CD4-positive, alpha-beta T cell treated with Interleukin-4 for 1 hour (primary cell): ENCODE data around the gene UGT2B10.
"Not testable (repeated sequence)": the region's sequence is repeated elsewhere in the genome, so short reads cannot be mapped to it uniquely, and the experiment has no call there.

Source experiments
- DNase-seq, 2 donors: peaks; one replicate each; pipeline ENCODE4 v3.0.0-alpha.2; 2020 to 2022

UGT2B10 gene

GRCh38 chr4:68815617-68816409 lies at the start of gene UGT2B10:
Gene UGT2B10, plus strand, starts transcription at chr4:68815994. Its CDS starts 26 bp downstream, at chr4:68816020.
- not testable (repeated sequence) for DNase-seq

GRCh38 chr4:68771836-68772235 lies 44.0 kb upstream of the UGT2B10 start:
- not testable (repeated sequence) for DNase-seq

GRCh38 chr4:68773699-68774098 lies 42.1 kb upstream of the UGT2B10 start:
- DNase-seq = no peak

GRCh38 chr4:68780232-68780631 lies 35.6 kb upstream of the UGT2B10 start:
- no peak for DNase-seq

- DNase-seq = no peak
Measured at GRCh38 chr4:68797048-68797447, 18.7 kb upstream of the UGT2B10 start.

GRCh38 chr4:68797618-68798017 lies 18.2 kb upstream of the UGT2B10 start:
- DNase-seq = no peak

GRCh38 chr4:68803013-68803412 lies 12.8 kb upstream of the UGT2B10 start:
- no peak for DNase-seq

GRCh38 chr4:68808060-68808459 lies 7.7 kb upstream of the UGT2B10 start:
- DNase-seq = no peak

GRCh38 chr4:68810919-68811318 lies 4.9 kb upstream of the UGT2B10 start:
- no peak for DNase-seq

GRCh38 chr4:68816410-68817265 lies 844 bp downstream of the UGT2B10 start:
- not testable (repeated sequence) for DNase-seq

- no peak for DNase-seq
Measured at GRCh38 chr4:68817386-68817785, 1.6 kb downstream of the UGT2B10 start.

GRCh38 chr4:68818030-68818462 lies 2.3 kb downstream of the UGT2B10 start:
- DNase-seq = not testable (repeated sequence)

- DNase-seq = no peak
Measured at GRCh38 chr4:68831642-68832041, 15.8 kb downstream of the UGT2B10 start.

GRCh38 chr4:68850293-68850692 lies 34.5 kb downstream of the UGT2B10 start:
- no peak for DNase-seq

- DNase-seq = no peak
Measured at GRCh38 chr4:68855771-68856170, 40.0 kb downstream of the UGT2B10 start.

- DNase-seq = no peak
Measured at GRCh38 chr4:68858039-68858438, 42.2 kb downstream of the UGT2B10 start.

GRCh38 chr4:68859655-68860054 lies 43.9 kb downstream of the UGT2B10 start:
- no peak for DNase-seq

GRCh38 chr4:68861057-68861456 lies 45.3 kb downstream of the UGT2B10 start:
- no peak for DNase-seq

GRCh38 chr4:68864438-68865187 lies 48.8 kb downstream of the UGT2B10 start:
- DNase-seq = no peak

GRCh38 chr4:68865188-68865638 lies 49.4 kb downstream of the UGT2B10 start:
- no peak for DNase-seq

GRCh38 chr4:68865760-68866159 lies 50.0 kb downstream of the UGT2B10 start:
- no peak for DNase-seq

- DNase-seq = no peak
Measured at GRCh38 chr4:68869274-68869773, 53.5 kb downstream of the UGT2B10 start.
